Measurements from ENCODE around the gene SIX5. TPM values are rescaled to one million over a fixed set of nuclear protein-coding genes. Genes with fewer than 3 reads are reported as not detected.

Gene SIX5
- total and polyA plus RNA-seq, 9 of the 15 experiments (the other 6 are each of a cell fraction or from before 2014, with no cell fraction given): 1.4 to 17.2 (median 7.4) TPM; not detected in 2

DNA sequence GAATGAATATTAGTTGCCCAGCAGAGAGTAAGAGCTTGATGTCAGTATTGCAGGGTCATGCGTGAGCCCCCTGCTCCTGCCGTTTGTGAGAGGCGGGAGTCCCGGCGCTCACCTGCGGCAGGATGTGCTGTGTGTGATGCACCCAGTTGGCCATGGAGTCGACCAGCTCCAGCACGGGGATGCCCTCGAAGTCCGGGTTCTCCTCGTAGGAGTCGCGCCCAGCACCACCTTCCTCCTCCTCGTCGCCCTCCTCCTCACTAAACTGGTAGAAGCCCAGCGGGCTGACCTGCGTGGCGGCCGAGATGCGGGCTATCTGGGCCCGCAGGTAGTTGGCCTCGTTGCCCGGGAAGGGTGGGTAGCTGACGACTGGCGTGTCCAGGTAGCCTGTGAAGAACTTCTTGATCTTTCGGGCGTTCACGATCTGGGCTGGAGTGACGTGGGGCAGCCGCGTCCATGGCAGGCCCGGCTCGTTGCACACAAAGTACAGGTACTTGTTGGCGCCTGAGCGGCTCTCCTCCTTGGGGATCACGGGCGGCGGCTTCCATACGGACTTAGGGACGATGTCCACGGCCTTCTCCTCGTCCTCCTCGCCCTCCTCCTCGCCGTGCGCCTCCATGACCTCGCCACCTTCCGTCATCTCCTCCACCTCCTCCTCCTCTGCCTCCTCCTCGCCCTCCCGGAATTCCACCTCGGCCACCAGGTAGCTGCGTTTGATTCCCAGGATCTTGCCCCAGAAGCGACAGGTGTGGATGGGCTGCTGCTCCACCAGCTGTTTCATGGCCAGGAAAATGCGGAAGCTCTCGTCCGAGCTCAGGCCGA lies 35.3 kb upstream of the SIX5 start:
- DNase-seq (ENCODE audit: extremely low read depth in 1 of 4, low spot score in 3 of 4): no peak

More for the DNA sequence above, 35.3 kb upstream of the SIX5 start:
- FAIRE-seq (no peak), ATAC-seq (no peak)
- peaks cover 5 to 25% of the 10 kb centered on the region in 2 experiments; a peak in 4 of 5 replicates for H3K4me1 ChIP-seq (replicated peaks in 1 of 2; ENCODE audit: control insufficient read depth in 2 of 2, insufficient read depth in 2 of 2, low read length in 2 of 2)
- no peak overlapping the region for H2AFZ ChIP-seq (ENCODE audit: low read depth, low read length)
- intact Hi-C loops (cut with micrococcal nuclease): no loop called here
- H3K79me2 ChIP-seq (ENCODE audit: control insufficient read depth, insufficient read depth, low read length): no peaks in the 10 kb centered on the region
- H3K9me1 ChIP-seq (ENCODE audit: control insufficient read depth, insufficient read depth, low read length): no peaks in the 10 kb centered on the region
- TF ChIP-seq, protein P1, sequence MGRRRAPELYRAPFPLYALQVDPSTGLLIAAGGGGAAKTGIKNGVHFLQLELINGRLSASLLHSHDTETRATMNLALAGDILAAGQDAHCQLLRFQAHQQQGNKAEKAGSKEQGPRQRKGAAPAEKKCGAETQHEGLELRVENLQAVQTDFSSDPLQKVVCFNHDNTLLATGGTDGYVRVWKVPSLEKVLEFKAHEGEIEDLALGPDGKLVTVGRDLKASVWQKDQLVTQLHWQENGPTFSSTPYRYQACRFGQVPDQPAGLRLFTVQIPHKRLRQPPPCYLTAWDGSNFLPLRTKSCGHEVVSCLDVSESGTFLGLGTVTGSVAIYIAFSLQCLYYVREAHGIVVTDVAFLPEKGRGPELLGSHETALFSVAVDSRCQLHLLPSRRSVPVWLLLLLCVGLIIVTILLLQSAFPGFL (CRISPR knock-in tag; IDR thresholded peaks at IDR 0.05): no peak
- no peak for TF ChIP-seq FOXA3 (CRISPR knock-in tag; conservative IDR thresholded peaks at IDR 0.05 in 1 of 2, IDR thresholded peaks at IDR 0.05 in 1 of 2)
- no peak for TF ChIP-seq PRMT5 (CRISPR knock-in tag; IDR thresholded peaks at IDR 0.05)
- TF ChIP-seq TGIF2 (CRISPR knock-in tag; IDR thresholded peaks at IDR 0.05): no peak
- no peak for TF ChIP-seq ZZZ3 (IDR thresholded peaks at IDR 0.05)
- TF ChIP-seq ZNF140 (CRISPR knock-in tag; IDR thresholded peaks at IDR 0.05): no peak
- no peak for TF ChIP-seq POU5F1 (IDR thresholded peaks at IDR 0.05; ENCODE audit: borderline replicate concordance, low read depth, low read length, partially characterized antibody)
- no peak for TF ChIP-seq ZNF586 (CRISPR knock-in tag; conservative IDR thresholded peaks at IDR 0.05)
- no peaks in the 10 kb centered on the region for H3K36me3 ChIP-seq (ENCODE audit: control insufficient read depth, insufficient read depth, low read length)
- POLR2A ChIA-PET: interaction anchor here (2.0 kb wide), 1 partner anchor 11 kb away, joined by 6 read pairs; the partner anchor contains the start of gene DMWD
- no peak overlapping the region for H3K4me2 ChIP-seq (ENCODE audit: insufficient read depth, low read length)
- no peaks in the 10 kb centered on the region for H3K27me3 ChIP-seq (ENCODE audit: control insufficient read depth in 2 of 2, insufficient read depth in 2 of 2, low read length in 2 of 2)
- no TSS peak for BruUV-seq (replicated peaks)
- H3K9me3 ChIP-seq (replicated peaks; ENCODE audit: control insufficient read depth, insufficient read depth, low read depth, low read length): no peaks in the 10 kb centered on the region
- H3K9ac ChIP-seq (ENCODE audit: insufficient read depth in 1 of 2, low read depth in 2 of 2, low read length in 2 of 2): 0 out of 4 replicates have a peak overlapping the region, but pooled peaks of 1 of the 2 experiments have one; percentile 58
- in situ Hi-C loops (cut with MboI): loop anchor here (10.0 kb wide), 1 partner anchor 200 kb away; no protein-coding TSS in a partner anchor
- H3K4me3 ChIP-seq: no peak overlapping the region
- no peaks in the 10 kb centered on the region for H4K20me1 ChIP-seq (replicated peaks; ENCODE audit: control insufficient read depth, insufficient read depth, low read length)
- no peak overlapping the region for H3K27ac ChIP-seq (ENCODE audit: extremely low read depth, low read depth, low read length)
- CTCF ChIA-PET (ENCODE audit: low intra/inter-chr PET ratio): no interaction called here
- 72% methylated on average over 43 of the region's 57 CpGs for WGBS (ENCODE audit: insufficient coverage, low coverage, missing lambda C conversion rate)
